ENCODE data around the gene TFAP2D.

DNA sequence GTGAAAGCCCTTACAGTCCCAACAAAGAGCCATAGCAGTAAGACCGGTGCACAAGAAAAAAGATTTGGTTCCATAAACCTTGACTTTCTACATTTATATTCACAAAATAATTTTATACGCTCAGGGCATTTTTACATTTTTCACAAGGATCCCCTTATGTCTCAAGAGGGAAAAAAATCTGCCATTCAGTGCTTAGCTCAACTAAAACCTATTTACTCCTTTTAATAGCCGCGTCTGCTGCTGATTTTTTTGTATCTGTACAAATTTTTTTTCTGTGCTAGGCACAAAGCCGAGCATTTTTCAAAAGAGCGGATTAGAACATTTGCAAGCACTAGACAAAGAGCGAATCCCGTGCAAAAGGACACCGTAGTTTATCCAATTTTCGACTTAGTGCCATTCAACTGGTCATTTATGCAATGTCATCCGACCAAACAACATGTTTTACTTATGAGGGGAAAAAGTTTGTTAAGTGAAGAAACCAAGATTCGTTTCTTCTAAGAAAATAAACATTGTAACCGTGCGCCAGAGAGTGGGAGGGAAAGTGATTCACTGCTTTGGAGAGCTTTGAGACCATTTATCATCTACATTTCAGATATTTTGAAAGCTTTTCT, 3.7 kb downstream of the TFAP2D start:
- TF ChIP-seq, protein P1, sequence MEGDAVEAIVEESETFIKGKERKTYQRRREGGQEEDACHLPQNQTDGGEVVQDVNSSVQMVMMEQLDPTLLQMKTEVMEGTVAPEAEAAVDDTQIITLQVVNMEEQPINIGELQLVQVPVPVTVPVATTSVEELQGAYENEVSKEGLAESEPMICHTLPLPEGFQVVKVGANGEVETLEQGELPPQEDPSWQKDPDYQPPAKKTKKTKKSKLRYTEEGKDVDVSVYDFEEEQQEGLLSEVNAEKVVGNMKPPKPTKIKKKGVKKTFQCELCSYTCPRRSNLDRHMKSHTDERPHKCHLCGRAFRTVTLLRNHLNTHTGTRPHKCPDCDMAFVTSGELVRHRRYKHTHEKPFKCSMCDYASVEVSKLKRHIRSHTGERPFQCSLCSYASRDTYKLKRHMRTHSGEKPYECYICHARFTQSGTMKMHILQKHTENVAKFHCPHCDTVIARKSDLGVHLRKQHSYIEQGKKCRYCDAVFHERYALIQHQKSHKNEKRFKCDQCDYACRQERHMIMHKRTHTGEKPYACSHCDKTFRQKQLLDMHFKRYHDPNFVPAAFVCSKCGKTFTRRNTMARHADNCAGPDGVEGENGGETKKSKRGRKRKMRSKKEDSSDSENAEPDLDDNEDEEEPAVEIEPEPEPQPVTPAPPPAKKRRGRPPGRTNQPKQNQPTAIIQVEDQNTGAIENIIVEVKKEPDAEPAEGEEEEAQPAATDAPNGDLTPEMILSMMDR (IDR thresholded peaks at IDR 0.05), result no peak
- TF ChIP-seq POLR2A (IDR thresholded peaks at IDR 0.05) (no peak), POLR2AphosphoS5 (IDR thresholded peaks at IDR 0.05) (no peak)

Data from prostate gland (tissue), 2 donors.